A673 (cell line): ENCODE results near the gene CROCC2. TPM values are rescaled to one million over a fixed set of nuclear protein-coding genes. Genes with fewer than 3 reads are reported as not detected.

Source experiments
- BruUV-seq: library from RNA; stranded (reverse); fragments of 400-500 nt; replicated peaks from 2 replicates; lab custom pipeline; 2021; lab: Mats Ljungman, UMichigan
- CTCF ChIA-PET: fragments of 300-600 bp; sonication (Branson Sonifier 250); formaldehyde crosslinking; loops from one replicate; lab custom pipeline; 2022; ENCODE audit warnings: antibody characterized with exemption; lab: Charles Lee
- POLR2A ChIA-PET: fragments of 300-600 bp; sonication (Branson Sonifier 250); formaldehyde crosslinking; loops from one replicate; lab custom pipeline; 2022; ENCODE audit warnings: antibody characterized with exemption; ENCODE audit not compliant: low non-redundant PET; lab: Charles Lee
- DNase-seq: peaks from one replicate; pipeline ENCODE4 v3.0.0-alpha.2; 2015; ENCODE audit warnings: low spot score
- H3K27ac ChIP-seq: fragments of 200-600 bp; sonication (generic); 2 replicates; pipeline ENCODE4 v1.5.1; 2016; ENCODE audit warnings: mixed run types, low read depth, mild to moderate bottlenecking, mixed read lengths, antibody characterized with exemption, low read length; ENCODE audit not compliant: poor library complexity, severe bottlenecking
- H3K27me3 ChIP-seq: fragments of 200-600 bp; sonication (generic); replicated peaks from 2 replicates; pipeline ENCODE4 v1.6.1; 2017; ENCODE audit warnings: mixed run types, low read depth, mild to moderate bottlenecking, mixed read lengths, antibody characterized with exemption, low read length; ENCODE audit not compliant: insufficient read depth, poor library complexity
- H3K36me3 ChIP-seq: fragments of 200-600 bp; sonication (generic); 2 replicates; pipeline ENCODE4 v1.6.1; 2016; ENCODE audit warnings: mixed run types, mild to moderate bottlenecking, mixed read lengths, antibody characterized with exemption, low read length; ENCODE audit not compliant: insufficient read depth, poor library complexity, severe bottlenecking
- H3K4me1 ChIP-seq: fragments of 200-600 bp; sonication (generic); 2 replicates; pipeline ENCODE4 v1.6.1; 2017; ENCODE audit warnings: mixed run types, mild to moderate bottlenecking, mixed read lengths, antibody characterized with exemption, low read length; ENCODE audit not compliant: insufficient read depth, poor library complexity, severe bottlenecking
- H3K4me3 ChIP-seq: fragments of 200-600 bp; sonication (generic); 2 replicates; pipeline ENCODE4 v1.5.1; 2016; ENCODE audit warnings: low read depth, mixed run types, mild to moderate bottlenecking, mixed read lengths, low read length; ENCODE audit not compliant: poor library complexity, severe bottlenecking
- H3K9me3 ChIP-seq: fragments of 200-600 bp; sonication (generic); 2 replicates; pipeline ENCODE4 v1.6.1; 2016; ENCODE audit warnings: mixed run types, low read depth, mild to moderate bottlenecking, mixed read lengths, antibody characterized with exemption, low read length; ENCODE audit not compliant: poor library complexity, severe bottlenecking
- CTCF ChIP-seq: fragments of 300-800, 200-600 bp; sonication (generic); conservative IDR thresholded peaks from 2 replicates; pipeline ENCODE4 v1.5.1; 2017; ENCODE audit warnings: low read depth, mild to moderate bottlenecking, antibody characterized with exemption, low read length, moderate library complexity, mixed read lengths
- EZH2 ChIP-seq: fragments of 200-600 bp; sonication (generic); IDR thresholded peaks from 2 replicates; pipeline ENCODE4 v1.6.1; 2017; ENCODE audit warnings: borderline replicate concordance, low read depth, mild to moderate bottlenecking, mixed read lengths, antibody characterized with exemption, low read length; ENCODE audit not compliant: poor library complexity, severe bottlenecking
- intact Hi-C: fragments of 100-400 bp; cut with micrococcal nuclease; formaldehyde crosslinking; loops from one replicate; pipeline ENCODE4 v1.10.0; 2022; ENCODE audit not compliant: unreplicated experiment
- total RNA-seq: library from RNA; stranded (reverse); gene quantifications from 2 replicates; pipeline ENCODE4 v1.2.3, GENCODE V29; 2021

The CROCC2 gene
- total RNA-seq, 1 experiment from 2014 or later = not detected

GRCh38 chr2:241009191-241009590 lies 103.1 kb downstream of the CROCC2 start:
- Histone ChIP-seq H3K27ac (peak overlapping the region; percentile 82), H3K4me1 (peaks cover 24% of the 10 kb centered on the region), H3K9me3 (peaks cover 14% of the 10 kb centered on the region), H3K4me3 (no peak overlapping the region), H3K36me3 (no peaks in the 10 kb centered on the region), H3K27me3 (no peaks in the 10 kb centered on the region)
- no TSS peak for BruUV-seq
- ChIA-PET CTCF (interaction anchor here (0.6 to 1.0 kb wide), 3 partner anchors 25 to 69 kb away, joined by 3 read pairs; no protein-coding TSS in a partner anchor), POLR2A (no interaction called here)
- DNase-seq = no peak
- TF ChIP-seq CTCF = no peak
- TF ChIP-seq EZH2 = no peak
- intact Hi-C loops = no loop called here

- no TSS peak for BruUV-seq
- POLR2A ChIA-PET = no interaction called here
- Histone ChIP-seq H3K27ac (peak overlapping the region; percentile 82), H3K4me1 (peaks cover 24% of the 10 kb centered on the region), H3K4me3 (peak overlapping the region; percentile 23), H3K9me3 (peaks cover 8% of the 10 kb centered on the region), H3K27me3 (no peaks in the 10 kb centered on the region), H3K36me3 (no peaks in the 10 kb centered on the region)
- CTCF ChIA-PET = interaction anchor here (0.6 to 1.0 kb wide), 3 partner anchors 26 to 69 kb away, joined by 3 read pairs; no protein-coding TSS in a partner anchor
- peak; percentile 93 for DNase-seq
- intact Hi-C loops = no loop called here
- TF ChIP-seq CTCF (0 out of 2 replicates have a peak, but pooled peaks have one; percentile 22), EZH2 (no peak)
Measured at GRCh38 chr2:241009601-241010530, 103.7 kb downstream of the CROCC2 start.

- TF ChIP-seq CTCF (no peak), EZH2 (no peak)
- no TSS peak for BruUV-seq
- Histone ChIP-seq H3K27ac (peak overlapping the region; percentile 82), H3K36me3 (no peaks in the 10 kb centered on the region), H3K27me3 (no peaks in the 10 kb centered on the region), H3K4me1 (peaks cover 24% of the 10 kb centered on the region), H3K4me3 (peak overlapping the region; percentile 23), H3K9me3 (peaks cover 2% of the 10 kb centered on the region)
- POLR2A ChIA-PET = no interaction called here
- DNase-seq = no peak
- CTCF ChIA-PET = interaction anchor here (1.0 kb wide), 2 partner anchors 27 to 68 kb away, joined by 3 read pairs; no protein-coding TSS in a partner anchor
- intact Hi-C loops = no loop called here
Measured at GRCh38 chr2:241010531-241011295, 104.6 kb downstream of the CROCC2 start.
